Measurements from ENCODE around the gene MED12. TPM values are rescaled to one million over a fixed set of nuclear protein-coding genes. Genes with fewer than 3 reads are reported as not detected.

The MED12 gene
- total and polyA plus RNA-seq, 2 of the 8 experiments (the other 6 are each of a cell fraction or from before 2014, with no cell fraction given) = 19.4 to 48.9 TPM

DNA sequence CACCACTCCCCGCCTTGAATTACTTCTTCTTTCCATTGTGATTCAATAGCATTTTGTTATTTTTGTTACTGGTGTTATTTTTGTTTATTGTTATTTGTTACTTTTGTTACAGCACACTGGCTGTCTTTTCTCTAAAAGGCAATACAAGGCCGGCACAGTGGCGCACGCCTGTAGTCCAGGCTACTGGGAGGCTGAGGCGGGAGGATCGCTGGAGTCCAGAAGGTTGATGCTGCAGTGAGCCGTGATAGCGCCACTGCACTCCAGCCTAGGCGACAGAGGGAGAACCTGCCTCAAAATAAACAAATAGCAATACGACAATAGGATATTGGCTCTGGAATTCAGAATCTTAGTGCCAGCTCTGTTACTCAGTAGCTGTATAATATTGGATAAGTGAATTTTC is 1.0 kb upstream of the MED12 start:
- no peak overlapping the region for H3K56ac ChIP-seq (replicated peaks; ENCODE audit: insufficient read length, low read depth, low read length)
- H3K23ac ChIP-seq (ENCODE audit: insufficient read length) = no peak overlapping the region
- H4K5ac ChIP-seq (ENCODE audit: insufficient read length, low read depth, low read length) = no peak overlapping the region
- peaks cover 0 to 3% (median 0%) of the 10 kb centered on the region in 4 experiments; a peak in 1 of 7 replicates for H3K27me3 ChIP-seq (replicated peaks in 1 of 4; ENCODE audit: control insufficient read depth in 3 of 4, extremely low read depth in 1 of 4, insufficient read depth in 3 of 4, low read length in 3 of 4)
- H4K20me1 ChIP-seq (replicated peaks in 1 of 2; ENCODE audit: control insufficient read depth in 1 of 2, insufficient read depth in 2 of 2, low read length in 2 of 2) = peaks cover 0 to 2% of the 10 kb centered on the region in 2 experiments
- H3K4me3 ChIP-seq (ENCODE audit: extremely low read depth in 1 of 4, insufficient read depth in 2 of 4, low read depth in 3 of 4, low read length in 4 of 4) = peak overlapping the region in 1 of 4 experiments; percentile 84; a peak in 2 of 8 replicates
- peak overlapping the region; percentile 66 to 91 for H3K4me2 ChIP-seq (ENCODE audit: insufficient read depth in 1 of 2, low read depth in 2 of 2, low read length in 2 of 2)
- POLR2A ChIA-PET (ENCODE audit: partially characterized antibody) = interaction anchor here (1.2 to 2.7 kb wide), 6 partner anchors 14 to 64 kb away, joined by 3 to 17 read pairs (median 7); partner anchors contain the start of gene FOXO4
- FAIRE-seq = no peak
- no peak overlapping the region for H3K14ac ChIP-seq (ENCODE audit: insufficient read length)
- no peak overlapping the region for H4K8ac ChIP-seq (ENCODE audit: extremely low read depth, insufficient read depth, low read length)
- H3K36me3 ChIP-seq (ENCODE audit: control insufficient read depth in 2 of 4, insufficient read depth in 4 of 4, low read length in 3 of 4) = peaks cover 0 to 19% (median 9%) of the 10 kb centered on the region in 4 experiments; a peak in 6 of 8 replicates
- no peak overlapping the region for H3K4ac ChIP-seq (replicated peaks; ENCODE audit: insufficient read length, low read depth, low read length)
- no peak overlapping the region for H4K91ac ChIP-seq (replicated peaks; ENCODE audit: insufficient read length, low read length)
- H3K9ac ChIP-seq (replicated peaks in 1 of 4; ENCODE audit: extremely low read depth in 1 of 4, low read depth in 3 of 4, low read length in 3 of 4) = no peak overlapping the region
- H3K79me1 ChIP-seq (ENCODE audit: low read depth, low read length) = no peaks in the 10 kb centered on the region
- H2BK5ac ChIP-seq (ENCODE audit: low read depth, low read length) = no peak overlapping the region
- H2AK5ac ChIP-seq (ENCODE audit: low read depth, low read length) = no peak overlapping the region
- no peak overlapping the region for H2BK12ac ChIP-seq (ENCODE audit: low read depth, low read length)
- H2BK120ac ChIP-seq (replicated peaks; ENCODE audit: low read depth, low read length) = no peak overlapping the region
- H3K79me2 ChIP-seq (ENCODE audit: control insufficient read depth in 1 of 2, insufficient read depth in 2 of 2, low read length in 2 of 2) = no peaks in the 10 kb centered on the region
- no peak overlapping the region for H2BK20ac ChIP-seq (ENCODE audit: low read length)
- no peak for DNase-seq (ENCODE audit: low read depth in 1 of 2, low spot score in 2 of 2)
- H3K23me2 ChIP-seq (ENCODE audit: low read depth, low read length) = no peaks in the 10 kb centered on the region; the same call in 1 of the 2 replicates
- H3K4me1 ChIP-seq (replicated peaks in 1 of 4; ENCODE audit: control insufficient read depth in 3 of 4, insufficient read depth in 4 of 4, low read length in 3 of 4) = peaks cover 0 to 6% (median 2%) of the 10 kb centered on the region in 4 experiments; a peak in 3 of 7 replicates
- CTCF ChIA-PET (ENCODE audit: partially characterized antibody) = interaction anchor here (0.8 to 2.8 kb wide), 3 partner anchors 13 to 18 kb away, joined by 3 to 13 read pairs (median 4); no protein-coding TSS in a partner anchor
- WGBS, 2 experiments (ENCODE audit: extremely low coverage in 1 of 2, insufficient coverage in 1 of 2, insufficient read length in 1 of 2, insufficient replicate concordance in 2 of 2, low coverage in 1 of 2, low lambda C conversion rate in 2 of 2, missing lambda C conversion rate in 1 of 2) = 81% methylated on average over 10 of the region's 10 CpGs; no CpG with 5 or more reads in 1 of the 2 experiments
- H2AFZ ChIP-seq (ENCODE audit: low read length) = no peak overlapping the region
- H3K27ac ChIP-seq (ENCODE audit: low read depth, low read length) = no peak overlapping the region
- no peak overlapping the region for H2BK15ac ChIP-seq (ENCODE audit: low read length)
- no peak overlapping the region for H3K18ac ChIP-seq (ENCODE audit: extremely low read depth, low read length)
- H3K9me3 ChIP-seq (ENCODE audit: insufficient read depth in 2 of 2, low read depth in 1 of 2, low read length in 1 of 2) = no peaks in the 10 kb centered on the region
- TF ChIP-seq RNF2 (IDR thresholded peaks at IDR 0.05; ENCODE audit: borderline replicate concordance, low read depth, low read length, missing control alignments, poor library complexity, severe bottlenecking) (no peak), NANOG (IDR thresholded peaks at IDR 0.05; ENCODE audit: insufficient read depth, low read depth, low read length, poor library complexity, severe bottlenecking) (no peak), SIRT6 (IDR thresholded peaks at IDR 0.05; ENCODE audit: low read length) (no peak), RAD21 (IDR thresholded peaks at IDR 0.05 in 1 of 2, conservative IDR thresholded peaks at IDR 0.05 in 1 of 2; ENCODE audit: low read depth in 2 of 2, low read length in 2 of 2) (no peak), EGR1 (IDR thresholded peaks at IDR 0.05; ENCODE audit: borderline replicate concordance, low read depth, low read length) (no peak), CREB1 (IDR thresholded peaks at IDR 0.05) (no peak), SRF (IDR thresholded peaks at IDR 0.05; ENCODE audit: low read depth, low read length) (no peak), KDM5A (IDR thresholded peaks at IDR 0.05; ENCODE audit: low read length) (no peak), SP2 (IDR thresholded peaks at IDR 0.05; ENCODE audit: low read length) (no peak), JUND (IDR thresholded peaks at IDR 0.05; ENCODE audit: low read length) (no peak), CHD2 (IDR thresholded peaks at IDR 0.05; ENCODE audit: low read length) (no peak), TAF1 (IDR thresholded peaks at IDR 0.05; ENCODE audit: low read depth, low read length) (no peak)
- TF ChIP-seq, protein P1, sequence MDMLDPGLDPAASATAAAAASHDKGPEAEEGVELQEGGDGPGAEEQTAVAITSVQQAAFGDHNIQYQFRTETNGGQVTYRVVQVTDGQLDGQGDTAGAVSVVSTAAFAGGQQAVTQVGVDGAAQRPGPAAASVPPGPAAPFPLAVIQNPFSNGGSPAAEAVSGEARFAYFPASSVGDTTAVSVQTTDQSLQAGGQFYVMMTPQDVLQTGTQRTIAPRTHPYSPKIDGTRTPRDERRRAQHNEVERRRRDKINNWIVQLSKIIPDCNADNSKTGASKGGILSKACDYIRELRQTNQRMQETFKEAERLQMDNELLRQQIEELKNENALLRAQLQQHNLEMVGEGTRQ (IDR thresholded peaks at IDR 0.05; ENCODE audit: low read length) = no peak

All from H1 (cell line).